HCT116 (cell line): ENCODE measurements around the gene SAMD1. TPM values are rescaled to one million over a fixed set of nuclear protein-coding genes. Genes with fewer than 3 reads are reported as not detected.

ENCODE experiments used
- ATAC-seq: fragments of 200-7000 bp; cut with Tn5 transposase; 2 replicates; pipeline ENCODE4 v1.9.1; 2020; ENCODE audit warnings: mild to moderate bottlenecking, moderate library complexity
- BruUV-seq: library from RNA; stranded (reverse); fragments of 400-500 nt; replicated peaks from 2 replicates; lab custom pipeline; 2021; lab: Mats Ljungman, UMichigan
- CTCF ChIA-PET: fragments of 300-600 bp; sonication (Branson Sonifier 250); formaldehyde crosslinking; loops from one replicate; lab custom pipeline; 2021; ENCODE audit warnings: antibody characterized with exemption; lab: Charles Lee
- POLR2A ChIA-PET: fragments of 300-600, 350-600 bp; sonication (Branson Sonifier 250); formaldehyde crosslinking; loops from one replicate; lab custom pipeline; 2021; ENCODE audit warnings: antibody characterized with exemption; lab: Charles Lee
- RAD21 ChIA-PET, 2 experiments: fragments of 300-600 bp; sonication (Branson Sonifier 250); formaldehyde crosslinking; loops; one replicate each; lab custom pipeline; 2023; ENCODE audit warnings: low total read pairs in 2 of 2; ENCODE audit not compliant: uncharacterized antibody in 2 of 2, unreplicated experiment in 2 of 2, low non-redundant PET in 1 of 2; lab: Charles Lee
- DNase-seq: peaks from one replicate; pipeline ENCODE4 v3.0.0-alpha.2; 2010; ENCODE audit warnings: low read depth, low spot score
- H2AFZ ChIP-seq: fragments of 200-600 bp; shearing (Covaris generic), sonication (generic); 2 replicates; pipeline ENCODE4 v1.6.1; 2017; ENCODE audit warnings: low read depth, mixed run types, mixed read lengths, antibody characterized with exemption, low read length; ENCODE audit not compliant: poor library complexity, severe bottlenecking
- H3K27ac ChIP-seq: 2 replicates; pipeline ENCODE4 v1.5.1; 2012; ENCODE audit warnings: low read depth, low read length
- H3K27me3 ChIP-seq: fragments of 200-600 bp; sonication (generic); 2 replicates; pipeline ENCODE4 v1.6.1; 2016; ENCODE audit warnings: mixed run types, low read length, mixed read lengths; ENCODE audit not compliant: insufficient read depth
- H3K36me3 ChIP-seq, 2 experiments: fragments of 200-500 bp in 1 of 2; fragments of 200-600 bp in 1 of 2; sonication (Bioruptor generic) in 1 of 2; sonication (generic) in 1 of 2; 2 replicates each; pipeline versions ENCODE4 v1.5.1 to v1.6.1; 2014 to 2016; ENCODE audit warnings: low read length in 2 of 2, inconsistent platforms in 1 of 2, mixed read lengths in 1 of 2, mixed run types in 1 of 2; ENCODE audit not compliant: insufficient read depth in 2 of 2, control insufficient read depth in 1 of 2
- H3K4me1 ChIP-seq, 2 experiments: fragments of 200-600 bp in 1 of 2; sonication (generic) in 1 of 2; 2 replicates each; pipeline versions ENCODE4 v1.5.1 to v1.6.1; 2012 to 2017; ENCODE audit warnings: low read length in 2 of 2, inconsistent platforms in 1 of 2, mild to moderate bottlenecking in 1 of 2, mixed read lengths in 1 of 2, mixed run types in 1 of 2, moderate library complexity in 1 of 2; ENCODE audit not compliant: insufficient read depth in 2 of 2, control insufficient read depth in 1 of 2
- H3K4me2 ChIP-seq: fragments of 200-600 bp; sonication (generic); 2 replicates; pipeline ENCODE4 v1.6.1; 2017; ENCODE audit warnings: mixed run types, low read length, mixed read lengths
- H3K4me3 ChIP-seq, 2 experiments: fragments of 200-600 bp in 1 of 2; sonication (generic) in 1 of 2; replicated peaks in 1 of 2; 2 replicates each; pipeline ENCODE4 v1.5.1; 2011 to 2016; ENCODE audit warnings: low read length in 2 of 2, control low read depth in 1 of 2, low read depth in 1 of 2, mild to moderate bottlenecking in 1 of 2, mixed read lengths in 1 of 2, mixed run types in 1 of 2
- H3K79me2 ChIP-seq: fragments of 200-600 bp; sonication (generic); 2 replicates; pipeline ENCODE4 v1.6.1; 2017; ENCODE audit warnings: mild to moderate bottlenecking, mixed run types, low read length, moderate library complexity, mixed read lengths; ENCODE audit not compliant: insufficient read depth
- H3K9ac ChIP-seq: fragments of 200-600 bp; sonication (generic); 2 replicates; pipeline ENCODE4 v1.6.1; 2016; ENCODE audit warnings: low read length, mixed read lengths
- H3K9me2 ChIP-seq: fragments of 200-600 bp; sonication (generic), shearing (Covaris generic); 2 replicates; pipeline ENCODE4 v1.6.1; 2017; ENCODE audit warnings: mixed run types, mild to moderate bottlenecking, moderate library complexity; ENCODE audit not compliant: insufficient read depth
- H3K9me3 ChIP-seq, 2 experiments: fragments of 200-500 bp in 1 of 2; fragments of 200-600 bp in 1 of 2; sonication (Bioruptor generic) in 1 of 2; sonication (generic) in 1 of 2; 2 replicates each; pipeline ENCODE4 v1.6.1; 2014 to 2017; ENCODE audit warnings: low read length in 2 of 2, mixed read lengths in 2 of 2, inconsistent platforms in 1 of 2, low read depth in 1 of 2, mild to moderate bottlenecking in 1 of 2, mixed run types in 1 of 2, moderate library complexity in 1 of 2; ENCODE audit not compliant: control insufficient read depth in 1 of 2, insufficient read depth in 1 of 2
- H4K20me1 ChIP-seq: fragments of 200-600 bp; sonication (generic), shearing (Covaris generic); 2 replicates; pipeline ENCODE4 v1.6.1; 2017; ENCODE audit warnings: mixed run types, mild to moderate bottlenecking, moderate library complexity; ENCODE audit not compliant: insufficient read depth
- CEBPB ChIP-seq: IDR thresholded peaks from 2 replicates; pipeline ENCODE4 v1.6.1; 2012; ENCODE audit warnings: low read depth
- EZH2phosphoT487 ChIP-seq: fragments of 200-600 bp; IDR thresholded peaks from 2 replicates; pipeline ENCODE4 v1.6.1; 2018; ENCODE audit warnings: antibody characterized with exemption, borderline replicate concordance
- FOSL1 ChIP-seq: IDR thresholded peaks from 2 replicates; pipeline ENCODE4 v1.6.1; 2012; ENCODE audit warnings: low read depth
- POLR2A ChIP-seq: IDR thresholded peaks from 2 replicates; pipeline ENCODE4 v1.7.0; 2011; ENCODE audit warnings: borderline replicate concordance; ENCODE audit not compliant: insufficient read depth, insufficient read length; ENCODE audit errors: extremely low read depth
- SP1 ChIP-seq: IDR thresholded peaks from 2 replicates; pipeline ENCODE4 v1.6.1; 2012; ENCODE audit warnings: low read depth
- ZNF274 ChIP-seq: fragments of 200-500 bp; sonication (Bioruptor generic); IDR thresholded peaks from 2 replicates; pipeline ENCODE4 v1.6.1; 2014; ENCODE audit warnings: mild to moderate bottlenecking, low read depth, low read length, inconsistent platforms
- intact Hi-C: fragments of 100-400 bp; cut with micrococcal nuclease; formaldehyde crosslinking; loops from 2 replicates; pipeline ENCODE4 v1.10.0; 2022
- total RNA-seq: library from RNA; stranded (reverse); gene quantifications from one replicate; pipeline ENCODE4 v1.2.1, GENCODE V29; 2021; ENCODE audit not compliant: unreplicated experiment
- TF ChIP-seq, protein P1 (sequence below): IDR thresholded peaks from 2 replicates; pipeline ENCODE4 v1.6.1; 2012; ENCODE audit warnings: low read depth
- TF ChIP-seq, protein P2 (sequence below): IDR thresholded peaks from 2 replicates; pipeline ENCODE4 v1.6.1; 2012

The SAMD1 gene
- total RNA-seq, 1 experiment from 2014 or later, result 62.9 TPM

DNA sequence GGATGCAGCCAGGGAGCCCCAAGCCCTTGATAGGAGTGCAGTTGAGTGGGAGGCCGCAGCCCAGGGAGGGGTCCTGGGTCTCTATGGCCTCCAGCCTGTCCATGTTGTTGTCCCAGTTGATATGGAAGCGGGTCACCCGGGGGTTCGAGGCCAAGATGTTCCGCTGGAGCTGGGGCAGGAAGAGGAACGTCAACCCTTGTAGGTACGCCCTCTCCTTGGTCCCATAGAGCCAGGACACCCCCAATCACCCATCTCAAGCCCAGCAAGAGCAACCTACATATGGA is 29.9 kb upstream of the SAMD1 start:
- H3K27me3 ChIP-seq, result no peaks in the 10 kb centered on the region
- no peak for TF ChIP-seq POLR2A
- no peak for TF ChIP-seq ZNF274
- no peak for TF ChIP-seq CEBPB
- TF ChIP-seq, protein P1, sequence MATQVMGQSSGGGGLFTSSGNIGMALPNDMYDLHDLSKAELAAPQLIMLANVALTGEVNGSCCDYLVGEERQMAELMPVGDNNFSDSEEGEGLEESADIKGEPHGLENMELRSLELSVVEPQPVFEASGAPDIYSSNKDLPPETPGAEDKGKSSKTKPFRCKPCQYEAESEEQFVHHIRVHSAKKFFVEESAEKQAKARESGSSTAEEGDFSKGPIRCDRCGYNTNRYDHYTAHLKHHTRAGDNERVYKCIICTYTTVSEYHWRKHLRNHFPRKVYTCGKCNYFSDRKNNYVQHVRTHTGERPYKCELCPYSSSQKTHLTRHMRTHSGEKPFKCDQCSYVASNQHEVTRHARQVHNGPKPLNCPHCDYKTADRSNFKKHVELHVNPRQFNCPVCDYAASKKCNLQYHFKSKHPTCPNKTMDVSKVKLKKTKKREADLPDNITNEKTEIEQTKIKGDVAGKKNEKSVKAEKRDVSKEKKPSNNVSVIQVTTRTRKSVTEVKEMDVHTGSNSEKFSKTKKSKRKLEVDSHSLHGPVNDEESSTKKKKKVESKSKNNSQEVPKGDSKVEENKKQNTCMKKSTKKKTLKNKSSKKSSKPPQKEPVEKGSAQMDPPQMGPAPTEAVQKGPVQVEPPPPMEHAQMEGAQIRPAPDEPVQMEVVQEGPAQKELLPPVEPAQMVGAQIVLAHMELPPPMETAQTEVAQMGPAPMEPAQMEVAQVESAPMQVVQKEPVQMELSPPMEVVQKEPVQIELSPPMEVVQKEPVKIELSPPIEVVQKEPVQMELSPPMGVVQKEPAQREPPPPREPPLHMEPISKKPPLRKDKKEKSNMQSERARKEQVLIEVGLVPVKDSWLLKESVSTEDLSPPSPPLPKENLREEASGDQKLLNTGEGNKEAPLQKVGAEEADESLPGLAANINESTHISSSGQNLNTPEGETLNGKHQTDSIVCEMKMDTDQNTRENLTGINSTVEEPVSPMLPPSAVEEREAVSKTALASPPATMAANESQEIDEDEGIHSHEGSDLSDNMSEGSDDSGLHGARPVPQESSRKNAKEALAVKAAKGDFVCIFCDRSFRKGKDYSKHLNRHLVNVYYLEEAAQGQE, result no peak
- TF ChIP-seq EZH2phosphoT487, result no peak
- no peak for TF ChIP-seq SP1
- no peak for TF ChIP-seq FOSL1
- TF ChIP-seq, protein P2, sequence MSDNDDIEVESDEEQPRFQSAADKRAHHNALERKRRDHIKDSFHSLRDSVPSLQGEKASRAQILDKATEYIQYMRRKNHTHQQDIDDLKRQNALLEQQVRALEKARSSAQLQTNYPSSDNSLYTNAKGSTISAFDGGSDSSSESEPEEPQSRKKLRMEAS, result no peak
- H4K20me1 ChIP-seq, result no peaks in the 10 kb centered on the region
- CTCF ChIA-PET, result no interaction called here
- H3K79me2 ChIP-seq, result peaks cover 10% of the 10 kb centered on the region; the same call in 1 of the 2 replicates
- no peak overlapping the region for H3K4me2 ChIP-seq
- peaks cover 14 to 20% of the 10 kb centered on the region in 2 experiments for H3K4me1 ChIP-seq
- no peak overlapping the region for H3K27ac ChIP-seq
- no TSS peak for BruUV-seq
- no peaks in the 10 kb centered on the region for H3K9me3 ChIP-seq
- RAD21 ChIA-PET, result no interaction called here
- H3K36me3 ChIP-seq, result peaks cover 12 to 16% of the 10 kb centered on the region in 2 experiments
- H2AFZ ChIP-seq, result no peak overlapping the region
- no peak overlapping the region for H3K4me3 ChIP-seq
- no peak overlapping the region for H3K9ac ChIP-seq
- no peaks in the 10 kb centered on the region for H3K9me2 ChIP-seq
- POLR2A ChIA-PET, result no interaction called here
- intact Hi-C loops, result no loop called here
- ATAC-seq (no peak), DNase-seq (no peak)
